Bronchial epithelial cell (primary cell): Measurements from ENCODE around the gene UBD. TPM values are rescaled to one million over a fixed set of nuclear protein-coding genes. Genes with fewer than 3 reads are reported as not detected.

Source experiments
- DNase-seq: peaks from one replicate; pipeline ENCODE4 v3.0.0-alpha.2; 2010; ENCODE audit warnings: low read depth
- FAIRE-seq: peaks from 2 replicates; lab custom pipeline; 2011; peaks lifted over from hg19 to GRCh38; lab: Jason Lieb, UNC
- H3K27me3 ChIP-seq: 2 replicates; pipeline ENCODE4 v1.5.1; 2011; ENCODE audit warnings: low read length; ENCODE audit not compliant: control insufficient read depth, insufficient read depth
- H3K36me3 ChIP-seq: 2 replicates; pipeline ENCODE4 v1.5.1; 2011; ENCODE audit warnings: low read length; ENCODE audit not compliant: control insufficient read depth, insufficient read depth
- H3K4me3 ChIP-seq: 2 replicates; pipeline ENCODE4 v1.5.1; 2011; ENCODE audit warnings: mild to moderate bottlenecking, low read depth, low read length, control low read depth
- total RNA-seq: library from RNA; depleted of rRNA; stranded (reverse); fragments of >200 nt; gene quantifications from 2 replicates; pipeline ENCODE4 v1.2.1, GENCODE V29; 2014
- TF ChIP-seq, protein P1 (sequence below): IDR thresholded peaks from 2 replicates; pipeline ENCODE4 v1.5.1; 2011; ENCODE audit warnings: mild to moderate bottlenecking, moderate library complexity, low read length, control low read depth, inconsistent platforms; ENCODE audit not compliant: insufficient read depth, severe bottlenecking

The UBD gene
- total RNA-seq, 1 donor from 2014 or later: not detected

DNA sequence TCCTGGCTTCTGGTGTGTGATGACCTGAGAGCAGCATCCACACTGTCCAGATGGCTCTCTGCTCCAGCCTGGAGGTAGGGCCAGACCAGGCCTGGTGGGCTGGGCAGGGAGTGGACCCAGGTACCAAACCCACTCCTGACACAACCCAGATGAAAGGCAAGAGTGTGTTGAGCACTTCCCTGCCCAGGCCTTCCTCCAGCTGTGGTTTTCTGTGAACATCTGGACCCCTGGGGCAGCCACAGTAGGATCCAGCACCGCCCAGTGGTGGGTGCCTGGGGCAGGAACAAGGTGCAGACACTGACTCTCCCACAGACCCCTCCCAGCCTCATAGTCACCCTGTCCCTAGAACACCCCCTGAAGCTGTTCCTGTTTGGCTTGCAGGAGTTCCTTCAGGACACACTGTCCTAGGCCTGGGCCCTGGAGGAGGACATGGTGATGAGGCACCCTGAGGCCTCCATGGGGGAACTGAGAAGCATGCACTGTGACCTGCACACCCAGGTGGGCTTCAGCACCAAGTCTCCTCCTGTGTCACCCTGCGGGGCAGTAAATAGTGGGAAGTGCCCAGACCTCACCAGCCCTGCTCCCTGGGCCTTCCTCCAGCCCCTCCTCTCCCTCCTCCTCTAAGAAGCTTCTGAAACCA, 28.7 kb downstream of the UBD start:
- TF ChIP-seq, protein P1, sequence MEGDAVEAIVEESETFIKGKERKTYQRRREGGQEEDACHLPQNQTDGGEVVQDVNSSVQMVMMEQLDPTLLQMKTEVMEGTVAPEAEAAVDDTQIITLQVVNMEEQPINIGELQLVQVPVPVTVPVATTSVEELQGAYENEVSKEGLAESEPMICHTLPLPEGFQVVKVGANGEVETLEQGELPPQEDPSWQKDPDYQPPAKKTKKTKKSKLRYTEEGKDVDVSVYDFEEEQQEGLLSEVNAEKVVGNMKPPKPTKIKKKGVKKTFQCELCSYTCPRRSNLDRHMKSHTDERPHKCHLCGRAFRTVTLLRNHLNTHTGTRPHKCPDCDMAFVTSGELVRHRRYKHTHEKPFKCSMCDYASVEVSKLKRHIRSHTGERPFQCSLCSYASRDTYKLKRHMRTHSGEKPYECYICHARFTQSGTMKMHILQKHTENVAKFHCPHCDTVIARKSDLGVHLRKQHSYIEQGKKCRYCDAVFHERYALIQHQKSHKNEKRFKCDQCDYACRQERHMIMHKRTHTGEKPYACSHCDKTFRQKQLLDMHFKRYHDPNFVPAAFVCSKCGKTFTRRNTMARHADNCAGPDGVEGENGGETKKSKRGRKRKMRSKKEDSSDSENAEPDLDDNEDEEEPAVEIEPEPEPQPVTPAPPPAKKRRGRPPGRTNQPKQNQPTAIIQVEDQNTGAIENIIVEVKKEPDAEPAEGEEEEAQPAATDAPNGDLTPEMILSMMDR: no peak
- H3K27me3 ChIP-seq: no peaks in the 10 kb centered on the region
- FAIRE-seq (no peak), DNase-seq (no peak)
- no peaks in the 10 kb centered on the region for H3K36me3 ChIP-seq
- no peak overlapping the region for H3K4me3 ChIP-seq

DNA sequence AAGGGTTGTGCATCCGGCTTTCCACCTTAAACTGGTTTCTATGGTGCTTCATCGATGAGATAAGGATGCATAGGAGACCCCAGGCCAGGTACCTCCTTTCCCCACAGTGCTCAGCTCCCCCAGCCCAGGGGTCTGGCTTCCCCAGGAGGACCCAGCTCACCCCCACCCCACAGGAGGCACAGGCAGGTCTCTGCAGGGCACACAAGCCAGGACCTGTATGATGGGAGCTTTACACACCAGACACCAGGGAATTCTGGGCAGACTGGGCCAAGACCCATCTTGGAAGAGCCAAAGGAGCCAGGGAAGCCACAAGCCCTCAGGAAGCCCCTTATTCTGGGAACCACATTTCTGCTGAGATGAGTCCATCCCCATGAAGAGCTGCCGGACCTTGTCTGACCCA, 29.6 kb downstream of the UBD start:
- TF ChIP-seq, protein P1: no peak
- FAIRE-seq: no peak
- no peak for DNase-seq
- H3K27me3 ChIP-seq: no peaks in the 10 kb centered on the region
- no peaks in the 10 kb centered on the region for H3K36me3 ChIP-seq
- no peak overlapping the region for H3K4me3 ChIP-seq

DNA sequence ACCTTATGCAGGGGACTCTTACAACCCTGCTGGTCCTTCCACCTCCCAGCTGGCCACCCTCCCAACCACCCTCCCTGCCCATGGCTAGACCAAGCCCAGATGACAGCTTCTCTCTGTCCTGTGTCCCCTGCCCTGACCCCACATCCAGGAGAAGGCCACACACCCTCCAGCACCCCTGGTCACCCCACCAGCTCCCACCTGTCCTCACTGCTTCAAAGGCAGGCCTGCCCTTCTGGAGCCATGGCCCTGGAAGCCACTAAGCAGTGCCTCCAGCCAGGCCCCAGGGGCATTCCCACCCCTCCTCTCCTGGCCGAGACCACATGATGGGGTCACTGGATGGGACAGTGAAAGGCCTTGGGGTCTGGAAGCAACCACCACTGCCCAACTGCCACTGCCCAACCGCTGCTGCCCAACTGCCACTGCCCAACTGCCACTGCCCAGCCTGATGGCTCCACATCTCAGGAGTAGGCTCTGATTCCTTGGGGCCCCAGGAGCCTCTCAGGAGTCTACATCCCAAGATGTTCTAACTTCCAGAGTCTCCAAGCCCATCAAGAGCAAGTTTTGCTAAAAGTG, 30.5 kb downstream of the UBD start:
- FAIRE-seq (peak; percentile 43), DNase-seq (no peak)
- Histone ChIP-seq H3K27me3 (no peaks in the 10 kb centered on the region), H3K4me3 (no peak overlapping the region), H3K36me3 (no peaks in the 10 kb centered on the region)
- TF ChIP-seq, protein P1: no peak

DNA sequence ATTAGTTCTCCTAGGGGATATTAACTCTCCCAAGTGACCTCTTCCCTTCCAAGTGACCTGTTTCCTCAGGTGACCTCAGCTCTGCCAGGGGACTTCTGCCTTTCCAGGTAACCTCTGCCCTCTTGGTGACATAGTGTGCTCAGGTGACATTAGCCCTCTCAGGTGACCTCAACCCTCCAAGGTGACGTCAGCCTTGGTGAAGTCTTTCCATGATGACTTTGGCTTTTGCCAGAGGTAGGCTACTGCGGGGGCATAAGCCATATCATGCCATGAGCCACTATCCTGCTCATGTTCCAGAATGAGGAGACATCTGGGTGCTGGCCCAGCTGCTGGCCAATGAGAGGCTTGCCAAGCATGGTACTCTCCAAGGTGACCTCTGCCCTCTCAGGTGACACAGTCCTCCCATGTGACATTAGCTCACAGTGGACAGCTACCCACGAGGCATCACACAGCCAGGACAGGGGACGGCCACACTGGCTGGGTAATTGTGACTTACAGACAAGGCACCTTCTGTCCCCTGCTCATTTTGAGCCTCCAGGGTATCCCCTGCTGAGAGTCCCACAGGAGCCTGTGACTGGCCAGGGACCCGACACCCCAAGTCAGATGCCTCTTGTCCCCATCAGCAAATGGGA, 31.1 kb downstream of the UBD start:
- TF ChIP-seq, protein P1: no peak
- Histone ChIP-seq H3K36me3 (no peaks in the 10 kb centered on the region), H3K4me3 (no peak overlapping the region), H3K27me3 (no peaks in the 10 kb centered on the region)
- DNase-seq: no peak
- peak; percentile 32 for FAIRE-seq

DNA sequence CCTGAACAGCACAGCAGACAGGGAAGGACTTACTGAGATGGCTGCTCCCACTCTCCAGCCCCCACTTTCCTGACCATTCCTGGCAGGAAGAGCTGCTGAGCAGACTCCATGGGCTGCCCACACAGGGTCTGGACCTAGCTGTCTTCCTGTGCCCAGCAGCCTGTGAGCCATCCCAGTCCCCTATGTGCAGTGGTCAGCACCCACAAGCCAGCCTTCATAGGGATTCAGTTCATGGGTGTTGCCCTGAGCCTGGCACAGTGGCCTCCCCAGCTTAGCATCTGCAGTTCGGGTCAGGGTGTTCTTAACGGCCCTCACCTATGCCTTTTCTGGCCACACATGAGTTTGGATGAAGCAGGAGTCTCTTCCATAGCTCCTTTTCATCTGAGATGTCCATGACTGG, 32.0 kb downstream of the UBD start:
- TF ChIP-seq, protein P1: no peak
- Histone ChIP-seq H3K4me3 (no peak overlapping the region), H3K27me3 (no peaks in the 10 kb centered on the region), H3K36me3 (no peaks in the 10 kb centered on the region)
- FAIRE-seq (no peak), DNase-seq (no peak)
